ENCODE data around the gene IRX2.

- no peak for TF ChIP-seq POLR2A (IDR thresholded peaks at IDR 0.05)
- TF ChIP-seq CTCF (IDR thresholded peaks at IDR 0.05): no peak
Observed at GRCh38 chr5:2762744-2763532, 11.5 kb upstream of the IRX2 start.
